RKO (cell line): ENCODE data around the gene PDE2A.

ENCODE experiments used
- DNase-seq: peaks from one replicate; pipeline ENCODE4 v3.0.0-alpha.2; 2016; ENCODE audit warnings: low spot score

PDE2A gene

GRCh38 chr11:72673943-72674828 lies at the start of gene PDE2A:
TSS of gene PDE2A (minus strand) at chr11:72674422. CDS start at chr11:72674207, 215 bp downstream.
- no peak for DNase-seq

- no peak for DNase-seq
Observed at GRCh38 chr11:72723508-72723907, 49.3 kb upstream of the PDE2A start.

GRCh38 chr11:72722050-72722748 lies 48.0 kb upstream of the PDE2A start:
- DNase-seq = peak; percentile 53

GRCh38 chr11:72721689-72722049 lies 47.4 kb upstream of the PDE2A start:
- DNase-seq = no peak

GRCh38 chr11:72721276-72721675 lies 47.1 kb upstream of the PDE2A start:
- no peak for DNase-seq

- DNase-seq = no peak
Observed at GRCh38 chr11:72720784-72721183, 46.6 kb upstream of the PDE2A start.

GRCh38 chr11:72720047-72720446 lies 45.8 kb upstream of the PDE2A start:
- DNase-seq = no peak

- no peak for DNase-seq
Observed at GRCh38 chr11:72719551-72719950, 45.3 kb upstream of the PDE2A start.

GRCh38 chr11:72719144-72719543 lies 44.9 kb upstream of the PDE2A start:
- DNase-seq = no peak

- no peak for DNase-seq
Observed at GRCh38 chr11:72718101-72718501, 43.9 kb upstream of the PDE2A start.

- DNase-seq = no peak
Observed at GRCh38 chr11:72716788-72717435, 42.7 kb upstream of the PDE2A start.

- DNase-seq = no peak
Observed at GRCh38 chr11:72716290-72716689, 42.1 kb upstream of the PDE2A start.

- no peak for DNase-seq
Observed at GRCh38 chr11:72712841-72713240, 38.6 kb upstream of the PDE2A start.

GRCh38 chr11:72712168-72712751 lies 38.0 kb upstream of the PDE2A start:
- DNase-seq = no peak

- DNase-seq = no peak
Observed at GRCh38 chr11:72711141-72711540, 36.9 kb upstream of the PDE2A start.

- no peak for DNase-seq
Observed at GRCh38 chr11:72710278-72710677, 36.1 kb upstream of the PDE2A start.

- DNase-seq = no peak
Observed at GRCh38 chr11:72709478-72710238, 35.4 kb upstream of the PDE2A start.

- DNase-seq = no peak
Observed at GRCh38 chr11:72707032-72707431, 32.8 kb upstream of the PDE2A start.

- DNase-seq = no peak
Observed at GRCh38 chr11:72706579-72706978, 32.4 kb upstream of the PDE2A start.

GRCh38 chr11:72705442-72706365 lies 31.5 kb upstream of the PDE2A start:
- no peak for DNase-seq
